Upper lobe of left lung (tissue), 4 donors: ENCODE data around the gene FBXO9.

Experiments
- CTCF ChIP-seq, 6 experiments: fragments of 450-650 bp in 4 of 6; fragments of 200-600 bp in 2 of 6; sonication (generic) in 2 of 6; IDR thresholded peaks; one replicate each; pipeline ENCODE4 v1.5.1; 2016 to 2019; ENCODE audit warnings: antibody characterized with exemption in 6 of 6
- EP300 ChIP-seq, 4 donors: sonication (generic); formaldehyde crosslinking; IDR thresholded peaks; one replicate each; pipeline ENCODE4 v1.5.1; 2017; ENCODE audit warnings: antibody characterized with exemption in 4 of 4, control low read depth in 2 of 4
- POLR2A ChIP-seq, 4 donors: fragments of 450-650 bp; IDR thresholded peaks; one replicate each; pipeline ENCODE4 v1.5.1; 2016 to 2017; ENCODE audit warnings: antibody characterized with exemption in 4 of 4, mild to moderate bottlenecking in 2 of 4
- POLR2AphosphoS5 ChIP-seq, 2 donors: sonication (generic); formaldehyde crosslinking; IDR thresholded peaks; one replicate each; pipeline ENCODE4 v1.5.1; 2017; ENCODE audit warnings: antibody characterized with exemption in 2 of 2

- TF ChIP-seq CTCF (IDR thresholded peaks at IDR 0.05) (no peak), EP300 (IDR thresholded peaks at IDR 0.05) (no peak), POLR2AphosphoS5 (IDR thresholded peaks at IDR 0.05) (no peak), POLR2A (IDR thresholded peaks at IDR 0.05) (no peak)
Observed at GRCh38 chr6:53043581-53043980, 21.6 kb upstream of the FBXO9 start.
